GM04504 (cell line): ENCODE data around the gene NAV3.

Experiments used
- DNase-seq: peaks from one replicate; pipeline ENCODE4 v3.0.0-alpha.2; 2012; ENCODE audit warnings: low read depth

NAV3 gene, protein sequence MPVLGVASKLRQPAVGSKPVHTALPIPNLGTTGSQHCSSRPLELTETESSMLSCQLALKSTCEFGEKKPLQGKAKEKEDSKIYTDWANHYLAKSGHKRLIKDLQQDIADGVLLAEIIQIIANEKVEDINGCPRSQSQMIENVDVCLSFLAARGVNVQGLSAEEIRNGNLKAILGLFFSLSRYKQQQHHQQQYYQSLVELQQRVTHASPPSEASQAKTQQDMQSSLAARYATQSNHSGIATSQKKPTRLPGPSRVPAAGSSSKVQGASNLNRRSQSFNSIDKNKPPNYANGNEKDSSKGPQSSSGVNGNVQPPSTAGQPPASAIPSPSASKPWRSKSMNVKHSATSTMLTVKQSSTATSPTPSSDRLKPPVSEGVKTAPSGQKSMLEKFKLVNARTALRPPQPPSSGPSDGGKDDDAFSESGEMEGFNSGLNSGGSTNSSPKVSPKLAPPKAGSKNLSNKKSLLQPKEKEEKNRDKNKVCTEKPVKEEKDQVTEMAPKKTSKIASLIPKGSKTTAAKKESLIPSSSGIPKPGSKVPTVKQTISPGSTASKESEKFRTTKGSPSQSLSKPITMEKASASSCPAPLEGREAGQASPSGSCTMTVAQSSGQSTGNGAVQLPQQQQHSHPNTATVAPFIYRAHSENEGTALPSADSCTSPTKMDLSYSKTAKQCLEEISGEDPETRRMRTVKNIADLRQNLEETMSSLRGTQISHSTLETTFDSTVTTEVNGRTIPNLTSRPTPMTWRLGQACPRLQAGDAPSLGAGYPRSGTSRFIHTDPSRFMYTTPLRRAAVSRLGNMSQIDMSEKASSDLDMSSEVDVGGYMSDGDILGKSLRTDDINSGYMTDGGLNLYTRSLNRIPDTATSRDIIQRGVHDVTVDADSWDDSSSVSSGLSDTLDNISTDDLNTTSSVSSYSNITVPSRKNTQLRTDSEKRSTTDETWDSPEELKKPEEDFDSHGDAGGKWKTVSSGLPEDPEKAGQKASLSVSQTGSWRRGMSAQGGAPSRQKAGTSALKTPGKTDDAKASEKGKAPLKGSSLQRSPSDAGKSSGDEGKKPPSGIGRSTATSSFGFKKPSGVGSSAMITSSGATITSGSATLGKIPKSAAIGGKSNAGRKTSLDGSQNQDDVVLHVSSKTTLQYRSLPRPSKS (N-terminal part only)

DNA sequence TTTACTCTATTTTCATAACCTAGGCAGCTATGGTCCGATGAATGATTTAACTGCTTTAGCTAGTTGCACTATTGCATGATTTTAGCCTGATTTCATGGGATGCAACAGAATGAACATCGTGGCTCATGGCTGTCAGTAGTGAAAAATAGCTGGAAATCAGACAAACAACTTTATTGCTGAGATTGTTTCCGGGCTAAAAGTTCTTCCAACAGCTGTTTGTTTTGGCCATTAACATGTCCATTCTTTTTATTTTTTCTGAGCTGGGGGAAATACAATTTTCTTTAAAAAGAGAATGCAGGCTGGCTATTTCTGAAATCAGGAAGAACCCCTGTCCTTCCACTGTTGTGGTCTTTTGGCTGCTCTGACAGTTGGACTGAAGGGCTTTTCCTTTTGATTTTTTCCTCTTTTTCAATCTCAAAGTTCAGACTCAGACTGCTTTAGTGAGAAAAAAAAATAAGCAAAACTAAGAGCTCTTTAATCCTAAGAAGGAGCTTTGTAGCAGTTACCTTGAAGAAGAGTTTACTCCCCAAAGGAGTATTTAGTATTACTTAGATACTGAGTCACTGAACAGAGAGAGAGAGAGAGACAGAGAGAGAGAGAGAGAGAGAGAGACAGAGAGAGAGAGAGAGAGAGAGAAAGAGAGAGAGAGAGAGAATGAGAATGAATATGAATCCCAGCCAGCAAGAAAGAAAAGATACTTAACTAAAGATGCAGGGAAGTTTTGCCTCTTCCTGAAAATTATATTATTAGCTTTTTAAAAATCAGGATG is at the start of gene NAV3:
TSS of gene NAV3 (plus strand) at position 312 of the 769 bp plus-strand sequence. CDS start 568 bp downstream, outside the sequence.
- DNase-seq = no peak

DNA sequence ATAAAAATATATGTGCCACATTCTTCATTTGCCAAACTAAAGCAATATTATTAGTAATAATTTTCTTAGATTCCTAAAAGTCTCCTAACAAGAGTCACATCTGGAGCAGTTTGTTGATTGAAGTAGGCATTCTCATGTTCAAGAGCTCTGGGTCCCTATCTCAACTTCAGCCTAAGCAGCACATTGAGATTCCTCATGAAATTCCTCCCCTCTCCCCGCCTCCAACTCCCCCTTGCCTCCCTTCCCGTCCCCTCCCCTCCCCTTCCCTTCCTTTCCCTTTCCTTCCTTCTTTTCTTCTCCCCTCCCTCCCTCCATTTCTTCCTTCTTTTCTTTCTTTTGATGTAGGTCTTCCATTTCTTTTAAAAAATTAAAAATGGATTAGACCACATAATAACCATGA is 48.7 kb upstream of the NAV3 start:
- DNase-seq = no peak

DNA sequence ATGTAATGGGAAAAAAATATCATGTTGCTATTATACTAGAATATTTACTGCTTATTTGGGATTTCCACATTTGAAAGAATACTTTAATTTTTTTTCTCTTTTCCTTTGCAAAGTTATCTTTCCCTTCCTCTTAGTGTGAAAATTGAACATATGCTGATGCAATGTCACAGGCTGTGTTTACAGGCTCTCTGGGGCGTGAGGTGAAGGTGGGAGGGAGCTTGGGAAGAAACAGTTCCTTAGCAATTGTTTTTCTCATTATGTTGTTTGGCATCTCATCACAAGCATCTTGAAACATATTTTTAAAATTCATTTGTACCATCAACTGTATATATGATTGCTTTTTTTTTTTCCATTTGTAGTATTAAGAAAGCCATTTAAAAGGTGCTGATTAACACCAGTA is 47.9 kb upstream of the NAV3 start:
- no peak for DNase-seq

DNA sequence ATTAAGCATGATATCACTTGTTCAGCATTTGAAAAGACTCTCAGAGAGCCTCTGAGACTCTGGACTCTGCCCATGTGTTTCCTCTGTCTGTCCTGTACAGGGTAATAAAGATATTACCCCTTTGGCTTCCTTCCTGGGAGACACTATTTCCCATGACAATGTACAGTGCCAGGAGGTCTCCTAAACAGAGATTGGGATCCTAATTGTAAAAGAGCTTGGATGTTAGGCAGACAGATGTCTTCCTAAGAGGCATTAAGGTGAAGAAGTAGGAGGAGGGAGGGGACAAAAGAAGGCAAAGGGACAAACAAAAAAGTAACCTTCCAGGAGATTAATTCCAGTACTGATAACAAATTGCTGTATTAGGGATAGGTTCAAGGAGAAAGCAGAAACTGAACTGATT is 45.5 kb upstream of the NAV3 start:
- no peak for DNase-seq

DNA sequence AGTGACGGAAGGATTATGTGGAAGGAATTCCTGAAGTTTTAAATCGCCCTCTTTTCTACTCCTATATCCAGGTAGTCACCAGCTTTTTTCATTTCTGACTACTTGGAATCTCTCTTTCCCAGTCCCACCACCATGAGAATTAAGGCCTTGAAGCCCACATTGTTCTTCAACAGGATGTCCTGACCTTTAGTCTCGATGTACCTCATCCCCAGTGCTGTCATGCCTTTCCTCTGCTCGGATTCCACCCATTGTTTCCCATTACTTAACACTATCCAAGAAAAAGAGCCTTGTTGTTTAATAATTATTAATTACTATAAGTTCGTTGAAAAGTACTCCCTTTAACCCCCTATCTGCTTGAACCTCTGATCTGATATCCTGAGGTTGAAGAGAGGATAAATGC is 44.0 kb upstream of the NAV3 start:
- no peak for DNase-seq

DNA sequence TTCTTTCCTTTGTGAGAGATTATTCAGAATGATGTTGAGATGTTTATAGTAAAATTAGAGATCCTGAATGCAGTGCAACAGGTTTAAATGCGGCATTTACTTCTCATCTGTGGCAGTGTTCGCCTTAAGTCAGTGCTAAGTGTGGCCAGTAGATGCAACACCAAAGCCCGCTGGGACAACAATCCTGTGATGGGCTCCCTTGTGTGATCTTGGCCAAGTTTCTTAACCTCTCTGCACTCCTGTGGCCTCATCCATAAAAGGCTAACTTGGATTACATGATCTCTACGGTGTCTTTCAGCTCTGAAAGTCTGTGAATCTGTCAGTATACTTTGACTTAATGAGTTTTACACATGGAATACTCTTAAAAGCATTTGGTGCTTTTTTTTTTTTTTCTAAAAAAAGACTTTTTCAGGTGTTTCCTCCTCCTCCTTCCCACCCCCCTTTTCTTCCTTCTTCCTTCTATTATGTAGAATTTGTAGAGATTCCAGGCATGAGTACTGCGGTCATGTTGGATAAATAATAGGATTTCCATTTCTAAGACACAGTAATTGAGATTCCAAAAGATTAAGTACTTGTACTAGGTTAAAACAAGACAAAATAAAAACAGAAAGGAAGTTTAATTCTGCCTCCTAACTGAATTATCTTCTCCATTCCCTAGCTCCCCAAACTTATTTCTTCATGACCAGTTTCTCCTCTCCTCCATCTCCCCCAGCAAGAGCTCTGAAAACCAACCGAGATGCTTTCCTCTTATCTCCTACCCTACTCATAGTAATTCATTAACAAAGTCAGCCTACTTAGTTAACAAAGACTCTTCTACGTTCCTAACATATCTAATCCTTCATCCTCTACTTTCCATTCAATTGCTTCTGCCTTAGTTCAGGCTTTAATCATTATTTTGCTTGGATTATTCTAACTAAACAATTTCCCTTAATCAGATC is 42.2 kb upstream of the NAV3 start:
- no peak for DNase-seq

DNA sequence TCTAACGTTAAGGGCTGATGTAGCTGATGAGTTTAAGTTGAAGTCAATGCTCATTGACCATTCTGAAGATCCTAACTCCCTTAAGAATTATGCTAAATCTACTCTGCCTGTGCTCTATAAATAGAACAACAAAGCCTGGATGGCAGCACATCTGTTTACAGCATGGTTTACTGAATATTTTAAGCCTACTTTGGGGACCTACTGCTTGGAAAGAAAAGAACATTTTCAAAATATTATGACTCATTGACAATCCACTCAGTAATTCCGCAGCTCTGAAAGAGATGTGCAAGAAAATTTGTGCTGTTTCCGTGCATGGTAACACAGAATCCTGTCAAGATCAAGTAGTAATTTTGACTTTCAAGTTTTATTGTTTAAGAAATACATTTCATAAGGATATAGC is 35.0 kb upstream of the NAV3 start:
- peak; percentile 17 for DNase-seq

DNA sequence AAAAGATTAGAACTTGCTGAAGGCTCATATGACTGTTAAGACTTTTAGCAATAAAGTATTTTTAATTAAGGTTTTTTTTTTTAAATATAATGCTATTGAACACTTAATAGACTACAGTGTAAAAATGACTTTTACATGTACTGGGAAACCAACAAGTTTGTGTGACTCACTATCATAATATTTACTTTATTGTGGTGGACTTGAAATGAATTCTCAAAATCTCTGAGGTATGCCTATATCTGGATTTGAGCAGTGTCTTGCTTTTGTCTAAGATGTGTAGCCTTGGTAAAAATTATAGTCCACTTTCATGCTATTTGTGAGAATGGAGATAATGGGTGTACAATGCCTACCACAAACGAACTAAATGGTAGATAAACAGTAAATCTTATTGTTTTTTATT is 33.9 kb upstream of the NAV3 start:
- DNase-seq = no peak

DNA sequence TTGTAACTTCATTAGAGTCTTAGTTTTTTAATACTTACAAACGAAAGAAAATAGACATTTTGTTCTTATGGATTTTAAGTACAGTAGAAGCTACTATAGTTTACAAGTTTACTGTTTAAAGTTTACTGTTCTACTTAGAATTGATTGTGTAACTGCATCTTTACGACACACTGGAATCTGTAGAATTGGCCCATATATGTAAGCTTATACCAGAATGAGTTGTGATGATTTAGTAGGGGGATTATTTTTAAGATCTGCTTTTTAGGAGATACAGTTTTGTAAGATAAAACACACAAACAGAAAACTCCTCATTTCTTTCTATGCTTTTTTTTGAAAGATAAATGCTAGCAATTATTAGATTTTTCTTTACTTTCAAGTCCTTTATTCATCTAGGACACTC is 30.2 kb upstream of the NAV3 start:
- DNase-seq = no peak

DNA sequence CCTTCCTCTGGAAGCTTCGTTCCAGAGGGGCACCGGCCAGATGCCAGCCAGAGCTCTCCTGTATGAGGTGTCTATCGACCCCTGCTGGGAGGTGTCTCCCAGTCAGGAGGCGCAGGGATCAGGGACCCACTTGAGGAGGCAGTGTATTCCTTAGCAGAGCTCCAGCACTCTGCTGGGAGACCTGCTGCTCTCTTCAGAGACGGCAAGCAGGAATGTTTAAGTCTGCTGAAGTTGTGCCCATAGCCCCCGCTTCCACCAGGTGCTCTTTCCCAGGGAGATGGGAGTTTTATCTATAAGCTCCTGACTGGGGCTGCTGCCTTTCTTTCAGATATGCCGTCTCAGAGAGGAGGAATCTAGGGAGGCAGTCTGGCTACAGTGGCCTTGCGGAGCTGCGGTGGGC is 22.2 kb upstream of the NAV3 start:
- no peak for DNase-seq

DNA sequence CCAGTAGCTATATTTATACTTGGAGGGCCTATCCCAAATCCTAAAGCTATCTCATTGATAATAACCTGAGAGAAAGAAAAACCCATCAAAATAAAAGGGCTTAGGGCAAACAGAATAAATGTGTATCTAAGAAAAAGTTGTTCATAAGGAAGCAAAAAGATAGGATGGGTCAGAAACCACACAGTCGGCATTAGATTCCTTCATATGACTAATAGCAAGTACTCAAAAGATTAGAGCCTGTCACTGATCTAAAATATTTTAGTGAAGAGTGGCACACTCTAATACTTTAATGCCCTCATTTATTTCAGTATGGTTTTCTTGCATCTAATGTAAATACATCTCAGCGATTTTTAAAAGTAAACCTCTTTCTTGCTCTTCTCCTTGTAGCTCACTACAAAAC is 17.1 kb upstream of the NAV3 start:
- no peak for DNase-seq

DNA sequence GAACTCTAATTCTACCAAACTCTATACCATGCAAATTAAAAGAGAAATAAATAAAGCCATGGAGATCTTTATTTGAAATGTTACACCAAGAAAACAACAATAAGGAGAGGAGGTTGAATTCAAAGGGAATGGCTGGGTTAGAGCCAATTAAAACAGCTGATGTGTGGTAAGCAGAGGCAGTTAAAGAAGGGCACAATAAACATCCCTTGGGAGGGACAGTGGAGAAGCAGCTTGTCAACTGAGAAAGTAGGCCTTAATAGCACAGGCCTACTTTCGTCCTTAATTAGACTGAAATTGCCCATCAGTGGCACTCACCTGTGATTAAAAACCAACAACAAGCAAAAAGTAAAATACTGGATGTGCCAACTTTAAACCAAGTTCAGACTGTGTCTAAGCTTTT is 16.3 kb upstream of the NAV3 start:
- DNase-seq = no peak

DNA sequence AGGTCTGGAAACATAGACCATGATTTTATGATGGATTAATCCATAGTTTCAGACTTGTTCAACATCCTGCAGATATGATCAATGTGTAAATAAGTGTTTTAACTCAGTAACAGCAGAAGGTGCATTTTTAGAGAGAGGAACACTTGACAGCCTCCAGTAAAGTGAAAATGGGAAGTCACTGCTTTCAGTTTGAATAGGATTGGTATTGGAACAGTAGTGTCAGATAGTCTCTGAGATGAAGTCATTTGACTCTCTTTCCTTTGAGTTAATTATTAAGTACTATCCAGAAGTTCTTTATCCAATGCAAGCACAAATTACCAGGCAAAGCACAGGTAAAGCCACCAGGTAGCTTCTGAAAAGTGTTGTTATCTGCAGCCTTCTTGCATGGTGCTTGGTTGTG is 14.5 kb upstream of the NAV3 start:
- no peak for DNase-seq

DNA sequence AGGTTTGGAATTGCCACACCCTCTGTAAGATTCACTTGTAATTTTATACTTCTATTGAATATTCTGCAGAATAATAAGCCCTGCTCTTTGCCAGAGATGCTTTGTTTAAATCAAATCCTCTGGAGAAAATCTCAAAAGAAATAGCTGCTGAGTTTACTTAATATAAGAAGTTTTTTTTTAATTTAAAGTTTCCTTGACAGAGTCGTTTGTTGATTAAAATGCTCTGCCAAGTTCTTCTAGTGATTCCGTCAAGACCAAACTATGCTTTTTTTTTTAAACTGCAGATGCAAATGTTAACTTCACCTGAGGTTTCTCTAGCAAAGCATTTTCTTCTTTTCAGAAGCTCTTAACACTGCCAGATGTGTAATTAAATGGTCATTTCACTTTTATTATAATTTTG is 13.4 kb upstream of the NAV3 start:
- no peak for DNase-seq

DNA sequence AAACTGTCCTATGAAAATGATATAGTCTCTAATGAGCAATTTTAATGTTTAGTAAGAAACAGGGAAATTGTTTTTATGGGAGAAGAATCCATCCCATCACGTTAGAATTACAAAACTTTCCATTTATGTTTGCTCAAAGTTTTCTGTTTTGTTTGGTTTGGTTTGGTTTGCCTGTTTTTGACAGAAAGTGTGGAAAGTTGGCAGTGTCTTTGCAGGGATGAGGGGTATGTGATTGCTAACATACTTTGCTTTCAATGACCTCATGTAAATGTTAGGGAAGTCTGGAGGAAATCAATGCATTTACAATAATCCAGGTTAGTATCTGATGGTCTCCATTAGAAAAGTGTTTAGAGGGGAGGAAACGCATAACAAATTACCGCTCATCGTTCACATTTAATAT is 12.3 kb upstream of the NAV3 start:
- no peak for DNase-seq

DNA sequence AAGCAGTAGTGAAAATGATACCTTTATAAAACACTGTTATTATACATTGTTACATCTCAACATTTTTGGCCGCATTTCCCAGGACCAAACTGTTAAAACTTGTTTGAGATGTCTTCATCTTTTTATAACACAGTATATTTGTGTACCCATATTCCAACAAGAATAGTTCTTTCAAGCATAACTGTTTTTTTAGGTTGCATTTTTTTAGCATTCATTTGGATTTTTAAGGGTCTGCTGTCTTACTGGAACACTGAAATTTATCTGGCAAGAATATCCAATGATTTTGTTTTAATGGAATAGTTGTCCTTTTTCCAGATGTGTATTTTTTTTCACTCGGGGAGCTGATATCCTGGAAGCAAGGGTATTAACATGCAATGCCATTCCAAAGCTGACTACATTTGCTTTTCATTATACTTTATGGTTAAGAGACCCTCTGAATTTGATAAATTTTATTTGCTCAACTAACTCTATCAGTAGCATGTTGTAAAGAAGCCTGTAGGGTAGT is 8.9 kb upstream of the NAV3 start:
- no peak for DNase-seq

DNA sequence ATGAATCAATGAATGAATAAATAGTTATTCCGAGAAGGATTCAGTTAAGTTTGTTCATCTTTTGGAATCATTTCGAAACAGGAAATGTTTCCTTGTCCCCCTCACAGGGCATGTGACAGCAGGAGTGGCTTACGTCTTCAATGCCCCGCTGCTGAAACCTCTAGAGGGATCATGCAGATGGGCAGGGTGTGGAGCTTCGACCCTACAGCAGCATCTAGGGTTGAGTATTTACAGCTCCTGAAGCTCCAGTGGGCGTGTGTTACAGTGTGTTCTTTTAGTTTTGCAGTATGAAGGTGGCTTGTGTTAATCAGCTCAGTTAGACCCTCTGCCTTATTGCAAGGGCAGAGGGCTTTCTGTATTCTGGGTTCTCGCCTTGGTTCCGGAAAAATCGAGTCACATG is 2.6 kb downstream of the NAV3 start:
- DNase-seq = no peak

DNA sequence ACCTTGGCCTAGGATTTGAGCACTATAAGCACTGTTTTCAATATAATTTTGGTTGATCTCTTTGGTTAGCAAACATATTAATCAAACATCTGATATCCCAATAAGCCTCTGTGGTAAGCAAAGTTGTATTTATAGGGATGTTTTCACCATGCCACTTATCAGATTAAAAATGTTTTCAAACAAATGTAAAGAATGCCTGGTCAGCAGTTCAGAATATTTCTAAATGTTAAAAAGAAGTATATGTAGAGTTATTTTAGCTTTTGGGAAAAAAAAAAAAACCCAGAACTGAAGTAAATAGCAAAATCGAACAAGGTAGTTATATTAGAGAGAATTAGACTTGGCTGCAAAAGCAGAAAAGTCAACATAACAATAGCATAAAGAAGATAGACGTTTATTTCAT is 3.9 kb downstream of the NAV3 start:
- no peak for DNase-seq

DNA sequence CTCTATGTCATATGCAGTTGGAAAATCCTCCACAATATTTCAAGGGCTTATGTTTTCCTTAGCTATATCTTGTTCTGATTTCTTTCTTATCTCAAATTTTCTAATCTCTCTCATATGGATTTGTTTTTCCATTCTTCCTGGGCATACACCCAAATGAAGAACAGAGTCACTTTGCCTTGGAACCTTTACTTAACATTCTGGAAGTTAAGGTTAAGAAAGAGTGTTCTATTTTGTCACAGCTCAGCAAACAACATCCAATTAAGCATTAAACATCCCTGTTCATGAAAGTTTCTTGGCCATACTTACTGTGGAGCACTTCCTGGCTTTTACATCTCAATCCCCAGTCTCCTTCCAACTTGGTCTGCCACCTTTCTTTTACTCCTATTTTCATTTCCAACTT is 5.3 kb downstream of the NAV3 start:
- DNase-seq = no peak

DNA sequence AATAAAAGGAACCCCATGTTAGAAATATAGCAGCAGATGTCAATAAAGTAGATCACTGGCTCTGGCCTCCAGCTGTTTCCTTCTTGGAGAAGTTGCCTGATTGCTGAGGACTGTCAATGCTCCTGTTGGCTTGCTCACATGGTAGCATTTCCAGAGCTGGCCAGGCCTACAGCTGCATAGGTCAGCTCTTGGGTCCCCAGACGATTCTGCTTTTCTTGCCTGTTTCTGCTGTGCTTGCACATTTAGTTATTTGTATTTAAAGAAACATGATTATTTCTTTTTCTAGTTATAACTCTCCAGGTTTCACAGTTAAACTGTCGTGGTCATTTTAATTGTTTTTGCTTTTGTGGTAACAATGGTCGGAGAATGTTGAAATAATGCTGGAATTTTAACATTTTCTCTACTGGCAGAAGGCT is 7.2 kb downstream of the NAV3 start:
- no peak for DNase-seq

DNA sequence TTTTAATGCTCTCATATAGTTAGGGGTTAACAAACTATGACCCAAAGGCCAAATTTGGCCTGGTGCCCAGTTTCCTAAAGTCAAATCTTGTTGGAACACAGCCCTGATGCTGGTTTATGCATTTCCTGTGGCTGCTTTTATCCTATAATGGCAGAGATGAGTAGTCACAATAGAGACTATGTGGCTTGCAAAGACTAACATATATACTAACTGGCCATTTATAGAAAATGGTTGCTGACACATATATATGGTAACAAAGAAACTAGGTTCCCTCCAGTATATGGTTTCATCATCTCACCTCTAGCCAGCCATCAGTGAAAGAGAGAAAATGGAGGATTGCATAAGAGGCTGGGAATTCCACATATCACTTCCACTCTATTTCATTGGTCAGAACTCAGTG is 10.8 kb downstream of the NAV3 start:
- DNase-seq = no peak
